Right atrium auricular region (tissue), 2 donors: Measurements from ENCODE around the gene JAG2. TPM values are rescaled to one million over a fixed set of nuclear protein-coding genes. Genes with fewer than 3 reads are reported as not detected.

Source experiments
- DNase-seq: peaks from one replicate; pipeline ENCODE4 v3.0.0-alpha.2; 2019; ENCODE audit warnings: low spot score
- H3K27ac ChIP-seq, 2 donors: fragments of 200-600 bp; sonication (generic); 1 replicate in 1 of 2; 2 replicates in 1 of 2; pipeline ENCODE4 v1.5.1; 2016 to 2019
- H3K27me3 ChIP-seq, 2 donors: fragments of 200-600 bp; sonication (generic); one replicate each; pipeline versions ENCODE4 v1.5.1 to v1.6.0; 2017 to 2019
- H3K36me3 ChIP-seq: fragments of 200-600 bp; sonication (generic); one replicate; pipeline ENCODE4 v1.5.1; 2016
- H3K4me1 ChIP-seq, 2 donors: fragments of 200-600 bp; sonication (generic); one replicate each; pipeline versions ENCODE4 v1.5.1 to v1.6.0; 2017 to 2019
- H3K4me3 ChIP-seq, 2 donors: fragments of 200-600 bp; sonication (generic); 1 replicate in 1 of 2; 2 replicates in 1 of 2; pipeline ENCODE4 v1.5.1; 2017 to 2019; ENCODE audit warnings: mild to moderate bottlenecking in 1 of 2, moderate library complexity in 1 of 2
- H3K9me3 ChIP-seq, 2 donors: fragments of 200-600 bp; sonication (generic); one replicate each; pipeline ENCODE4 v1.5.1; 2019
- CTCF ChIP-seq, 2 donors: fragments of 200-600 bp; sonication (generic); IDR thresholded peaks; one replicate each; pipeline ENCODE4 v1.5.1; 2019; ENCODE audit warnings: antibody characterized with exemption in 2 of 2
- total RNA-seq, 2 donors: library from RNA; depleted of rRNA; stranded (reverse); fragments of >200 nt; gene quantifications; one replicate each; pipeline ENCODE4 v1.1.0, GENCODE V29; 2016

Gene JAG2
- total RNA-seq, 2 donors from 2014 or later, result 14.5 to 17.3 TPM

GRCh38 chr14:105152794-105153241 lies 15.8 kb downstream of the JAG2 start:
- no peaks in the 10 kb centered on the region for H3K9me3 ChIP-seq

GRCh38 chr14:105151838-105152793 lies 16.5 kb downstream of the JAG2 start:
- no peaks in the 10 kb centered on the region for H3K27me3 ChIP-seq
- H3K27ac ChIP-seq, result peak overlapping the region; percentile 73 to 76
- no peak for DNase-seq
- peaks cover 0 to 39% of the 10 kb centered on the region in 2 donors for H3K4me1 ChIP-seq
- TF ChIP-seq CTCF (IDR thresholded peaks at IDR 0.05), result no peak
- H3K9me3 ChIP-seq, result no peaks in the 10 kb centered on the region
- no peak overlapping the region for H3K4me3 ChIP-seq
- peaks cover 30% of the 10 kb centered on the region for H3K36me3 ChIP-seq

More at GRCh38 chr14:105152794-105153241, 15.8 kb downstream of the JAG2 start:
- Histone ChIP-seq H3K4me3 (no peak overlapping the region), H3K4me1 (peaks cover 0 to 39% of the 10 kb centered on the region in 2 donors), H3K36me3 (peaks cover 25% of the 10 kb centered on the region), H3K27ac (peak overlapping the region; percentile 73 to 76), H3K27me3 (no peaks in the 10 kb centered on the region)
- DNase-seq, result no peak
- TF ChIP-seq CTCF (IDR thresholded peaks at IDR 0.05), result no peak

GRCh38 chr14:105151084-105151837 lies 17.3 kb downstream of the JAG2 start:
- TF ChIP-seq CTCF (IDR thresholded peaks at IDR 0.05), result no peak
- Histone ChIP-seq H3K27me3 (no peaks in the 10 kb centered on the region), H3K4me1 (peaks cover 0 to 39% of the 10 kb centered on the region in 2 donors), H3K4me3 (no peak overlapping the region), H3K9me3 (no peaks in the 10 kb centered on the region), H3K27ac (no peak overlapping the region), H3K36me3 (peaks cover 38% of the 10 kb centered on the region)
- DNase-seq, result no peak

- no peak for DNase-seq
- H3K27me3 ChIP-seq, result no peaks in the 10 kb centered on the region
- no peaks in the 10 kb centered on the region for H3K9me3 ChIP-seq
- H3K36me3 ChIP-seq, result peaks cover 39% of the 10 kb centered on the region
- TF ChIP-seq CTCF (IDR thresholded peaks at IDR 0.05), result no peak
- no peak overlapping the region for H3K4me3 ChIP-seq
- H3K27ac ChIP-seq, result no peak overlapping the region
- H3K4me1 ChIP-seq, result peaks cover 0 to 39% of the 10 kb centered on the region in 2 donors
Observed at GRCh38 chr14:105150368-105151083, 18.1 kb downstream of the JAG2 start.

GRCh38 chr14:105150026-105150367 lies 18.6 kb downstream of the JAG2 start:
- no peak overlapping the region for H3K27ac ChIP-seq
- H3K4me1 ChIP-seq, result peaks cover 0 to 33% of the 10 kb centered on the region in 2 donors
- DNase-seq, result no peak
- H3K27me3 ChIP-seq, result no peaks in the 10 kb centered on the region
- H3K4me3 ChIP-seq, result no peak overlapping the region
- H3K36me3 ChIP-seq, result peaks cover 35% of the 10 kb centered on the region
- no peak for TF ChIP-seq CTCF (IDR thresholded peaks at IDR 0.05)
- no peaks in the 10 kb centered on the region for H3K9me3 ChIP-seq
